Measurements from ENCODE around the gene B3GNT7. TPM values are rescaled to one million over a fixed set of nuclear protein-coding genes. Genes with fewer than 3 reads are reported as not detected.
A peak's percentile ranks its signal among the peaks of the same experiment; 100 is the strongest.

Gene B3GNT7
- total RNA-seq, 1 donor from 2014 or later, result 5.6 TPM

DNA sequence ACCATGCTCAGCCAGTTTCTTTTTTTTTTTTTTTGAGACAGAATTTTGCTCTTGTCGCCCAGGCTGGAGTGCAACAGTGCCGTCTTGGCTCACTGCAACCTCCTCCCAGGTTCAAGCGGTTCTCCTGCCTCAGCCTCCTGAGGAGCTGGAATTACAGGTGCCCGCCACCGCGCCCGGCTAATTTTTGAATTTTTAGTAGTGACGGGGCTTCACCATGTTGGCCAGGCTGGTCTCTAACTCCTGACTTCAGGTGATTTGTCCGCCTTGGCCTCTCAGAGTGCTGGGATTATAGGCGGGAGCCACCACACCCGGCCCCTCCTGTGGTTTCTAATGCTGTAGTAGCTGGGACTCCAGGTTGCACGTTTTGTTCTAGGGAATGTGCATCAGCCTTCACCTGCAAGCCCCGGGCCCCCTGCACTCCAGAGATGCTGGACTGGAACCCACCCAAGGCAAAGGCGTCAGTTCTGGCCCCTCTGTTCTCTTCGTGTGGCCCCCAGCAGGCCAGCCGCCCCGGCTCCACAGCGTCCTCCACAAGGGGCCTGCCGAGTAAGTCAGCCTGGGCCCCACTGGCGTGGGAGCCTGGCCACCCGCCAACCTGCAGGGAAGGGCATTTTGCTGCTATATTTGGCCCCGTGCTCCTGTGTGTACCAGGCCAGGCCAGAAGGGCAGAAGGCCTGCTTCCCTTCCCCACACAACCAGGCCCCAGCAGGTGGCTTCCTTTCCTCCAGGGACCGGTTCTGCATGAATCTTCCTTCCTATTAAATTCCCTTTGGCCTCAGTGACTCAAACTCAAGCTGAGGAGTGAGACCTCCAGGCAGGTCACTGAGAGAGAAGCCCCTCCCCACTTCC, 25.7 kb upstream of the B3GNT7 start:
- no peak overlapping the region for H3K4me3 Mint-ChIP-seq
- H3K36me3 Mint-ChIP-seq, result peaks cover 4% of the 10 kb centered on the region
- no peak for TF ChIP-seq CTCF (IDR thresholded peaks at IDR 0.05; ENCODE audit: unreplicated experiment)
- peaks cover 24% of the 10 kb centered on the region for H3K4me1 Mint-ChIP-seq
- DNase-seq (ENCODE audit: low spot score in 2 of 2, unreplicated experiment in 2 of 2), result no peak
- no peaks in the 10 kb centered on the region for H3K9me3 Mint-ChIP-seq
- H3K27ac Mint-ChIP-seq, result no peak overlapping the region
- no peaks in the 10 kb centered on the region for H3K27me3 Mint-ChIP-seq (ENCODE audit: low read depth)

DNA sequence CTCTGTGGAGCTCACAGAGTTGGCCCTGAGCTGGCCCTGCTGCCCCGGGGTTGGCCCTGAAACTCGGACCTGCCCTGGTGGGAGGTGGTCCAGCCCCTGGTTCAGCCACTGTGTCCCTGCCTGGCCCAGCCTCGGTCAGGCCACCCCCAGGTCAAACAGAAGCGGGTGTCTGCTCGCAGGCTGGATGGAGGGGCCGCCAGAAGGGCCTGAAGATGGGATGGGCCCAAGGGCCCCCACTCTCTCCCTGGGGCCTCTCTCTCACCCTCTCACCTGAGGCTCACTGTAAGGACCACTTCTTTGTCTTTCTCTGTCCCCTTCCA, 25.1 kb upstream of the B3GNT7 start:
- no peak for TF ChIP-seq CTCF (IDR thresholded peaks at IDR 0.05; ENCODE audit: unreplicated experiment)
- no peak for DNase-seq (ENCODE audit: low spot score in 2 of 2, unreplicated experiment in 2 of 2)
- H3K27ac Mint-ChIP-seq, result no peak overlapping the region

DNA sequence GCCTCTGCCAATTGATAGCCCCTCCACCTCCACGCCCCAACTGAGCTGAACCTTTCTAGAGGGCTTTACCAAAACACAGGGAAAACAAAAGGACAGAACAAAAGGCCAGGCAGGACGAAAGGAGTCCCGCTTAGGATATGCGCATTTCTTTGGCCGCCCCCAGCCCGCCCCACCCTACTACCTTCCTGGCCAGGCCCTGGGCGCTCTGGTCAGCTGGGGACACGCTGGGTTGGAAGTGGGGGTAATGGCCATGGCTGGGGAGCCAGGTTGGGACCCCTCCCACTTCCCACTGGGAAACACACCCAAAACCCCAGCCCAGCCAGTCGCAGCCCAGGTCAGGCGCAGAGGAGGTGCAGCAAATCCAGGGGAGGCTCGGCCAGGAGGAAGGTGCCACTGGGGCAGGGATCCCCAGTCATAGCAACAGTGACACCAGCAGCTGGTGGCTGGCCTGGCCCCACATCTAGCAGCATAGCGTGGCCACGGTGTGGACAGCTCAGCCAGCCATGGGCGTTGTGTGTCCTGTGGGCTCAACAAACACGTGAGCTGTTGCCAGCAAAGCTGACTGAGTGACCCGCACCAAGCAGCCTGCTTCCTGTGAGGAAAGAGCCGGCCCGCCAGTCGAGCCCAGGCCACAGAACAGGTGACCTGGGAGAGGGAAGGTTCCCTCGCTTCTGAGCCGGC, 24.6 kb upstream of the B3GNT7 start:
- no peaks in the 10 kb centered on the region for H3K9me3 Mint-ChIP-seq
- no peak for DNase-seq (ENCODE audit: low spot score in 2 of 2, unreplicated experiment in 2 of 2)
- no peak overlapping the region for H3K4me3 Mint-ChIP-seq
- peaks cover 4% of the 10 kb centered on the region for H3K36me3 Mint-ChIP-seq
- no peak for TF ChIP-seq CTCF (IDR thresholded peaks at IDR 0.05; ENCODE audit: unreplicated experiment)
- no peaks in the 10 kb centered on the region for H3K27me3 Mint-ChIP-seq (ENCODE audit: low read depth)
- no peak overlapping the region for H3K27ac Mint-ChIP-seq
- peaks cover 23% of the 10 kb centered on the region for H3K4me1 Mint-ChIP-seq

More for the DNA sequence above, 25.1 kb upstream of the B3GNT7 start:
- no peak overlapping the region for H3K4me3 Mint-ChIP-seq
- H3K9me3 Mint-ChIP-seq, result no peaks in the 10 kb centered on the region
- peaks cover 19% of the 10 kb centered on the region for H3K4me1 Mint-ChIP-seq
- H3K36me3 Mint-ChIP-seq, result peaks cover 4% of the 10 kb centered on the region
- H3K27me3 Mint-ChIP-seq (ENCODE audit: low read depth), result no peaks in the 10 kb centered on the region

GRCh38 chr2:231371430-231372054, 24.0 kb upstream of the B3GNT7 start:
- Mint-ChIP-seq H3K27me3 (ENCODE audit: low read depth) (peaks cover 2% of the 10 kb centered on the region), H3K4me1 (peaks cover 30% of the 10 kb centered on the region), H3K27ac (peak overlapping the region; percentile 59), H3K4me3 (no peak overlapping the region), H3K36me3 (peaks cover 4% of the 10 kb centered on the region), H3K9me3 (no peaks in the 10 kb centered on the region)
- TF ChIP-seq CTCF (IDR thresholded peaks at IDR 0.05; ENCODE audit: unreplicated experiment), result no peak
- no peak for DNase-seq (ENCODE audit: low spot score in 2 of 2, unreplicated experiment in 2 of 2)

- Mint-ChIP-seq H3K36me3 (peaks cover 4% of the 10 kb centered on the region), H3K4me3 (no peak overlapping the region), H3K27me3 (ENCODE audit: low read depth) (peaks cover 9% of the 10 kb centered on the region), H3K9me3 (no peaks in the 10 kb centered on the region), H3K4me1 (peaks cover 34% of the 10 kb centered on the region), H3K27ac (no peak overlapping the region)
- no peak for TF ChIP-seq CTCF (IDR thresholded peaks at IDR 0.05; ENCODE audit: unreplicated experiment)
- no peak for DNase-seq (ENCODE audit: low spot score in 2 of 2, unreplicated experiment in 2 of 2)
Observed at GRCh38 chr2:231372326-231372725, 23.2 kb upstream of the B3GNT7 start.

Data from mesothelial cell of epicardium (in vitro differentiated cells).